ENCODE measurements around the gene KCNH8.

DNA sequence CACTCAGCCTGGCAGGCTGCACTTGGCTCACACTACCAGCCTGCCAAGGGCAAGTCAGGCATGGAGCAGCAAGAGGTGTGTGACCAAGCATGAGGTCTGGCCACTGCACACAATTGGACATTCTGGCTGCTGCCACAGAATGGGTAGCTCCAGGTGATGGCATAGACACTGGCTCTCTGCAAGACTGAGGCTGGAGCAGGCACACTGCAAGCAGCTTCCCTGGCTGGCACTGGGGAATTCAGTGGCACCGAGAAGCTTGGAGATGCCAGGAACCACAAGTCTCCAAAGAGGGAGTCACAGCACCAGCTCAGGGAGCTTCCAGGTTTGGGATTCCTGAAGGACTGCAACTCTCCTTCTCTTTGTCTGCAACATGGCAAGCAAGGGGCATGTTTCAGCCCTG, 42.0 kb upstream of the KCNH8 start:
- TF ChIP-seq FOS (IDR thresholded peaks at IDR 0.05; ENCODE audit: borderline replicate concordance, extremely low read depth, insufficient read length) = no peak
- no peak for TF ChIP-seq ZZZ3 (IDR thresholded peaks at IDR 0.05; ENCODE audit: control insufficient read depth, insufficient read length, low read depth)
- no peak for TF ChIP-seq NRF1 (conservative IDR thresholded peaks at IDR 0.05; ENCODE audit: low read depth, low read length)
- TF ChIP-seq POLR2AphosphoS5 (IDR thresholded peaks at IDR 0.05; ENCODE audit: low read length) = no peak
- TF ChIP-seq, protein P1, sequence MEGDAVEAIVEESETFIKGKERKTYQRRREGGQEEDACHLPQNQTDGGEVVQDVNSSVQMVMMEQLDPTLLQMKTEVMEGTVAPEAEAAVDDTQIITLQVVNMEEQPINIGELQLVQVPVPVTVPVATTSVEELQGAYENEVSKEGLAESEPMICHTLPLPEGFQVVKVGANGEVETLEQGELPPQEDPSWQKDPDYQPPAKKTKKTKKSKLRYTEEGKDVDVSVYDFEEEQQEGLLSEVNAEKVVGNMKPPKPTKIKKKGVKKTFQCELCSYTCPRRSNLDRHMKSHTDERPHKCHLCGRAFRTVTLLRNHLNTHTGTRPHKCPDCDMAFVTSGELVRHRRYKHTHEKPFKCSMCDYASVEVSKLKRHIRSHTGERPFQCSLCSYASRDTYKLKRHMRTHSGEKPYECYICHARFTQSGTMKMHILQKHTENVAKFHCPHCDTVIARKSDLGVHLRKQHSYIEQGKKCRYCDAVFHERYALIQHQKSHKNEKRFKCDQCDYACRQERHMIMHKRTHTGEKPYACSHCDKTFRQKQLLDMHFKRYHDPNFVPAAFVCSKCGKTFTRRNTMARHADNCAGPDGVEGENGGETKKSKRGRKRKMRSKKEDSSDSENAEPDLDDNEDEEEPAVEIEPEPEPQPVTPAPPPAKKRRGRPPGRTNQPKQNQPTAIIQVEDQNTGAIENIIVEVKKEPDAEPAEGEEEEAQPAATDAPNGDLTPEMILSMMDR (IDR thresholded peaks at IDR 0.05 in 2 of 3, conservative IDR thresholded peaks at IDR 0.05 in 1 of 3; ENCODE audit: control insufficient read depth in 2 of 3, extremely low read depth in 1 of 3, insufficient read depth in 1 of 3, low read depth in 3 of 3, low read length in 3 of 3) = no peak
